COLO668 (cell line): ENCODE data around the gene RPSA.
"Not testable (repeated sequence)": the region's sequence is repeated elsewhere in the genome, so short reads cannot be mapped to it uniquely, and the experiment has no call there.

Experiments used
- DNase-seq: peaks from one replicate; lab custom pipeline; 2025; ENCODE audit not compliant: unreplicated experiment; lab: John Stamatoyannopoulos, UW

RPSA gene

GRCh38 chr3:39388741-39389248 is 17.7 kb upstream of the RPSA start:
- DNase-seq, result no peak

GRCh38 chr3:39390181-39390580 is 16.3 kb upstream of the RPSA start:
- no peak for DNase-seq

- no peak for DNase-seq
Observed at GRCh38 chr3:39396690-39397089, 9.8 kb upstream of the RPSA start.

- DNase-seq, result no peak
Observed at GRCh38 chr3:39398700-39399099, 7.8 kb upstream of the RPSA start.

GRCh38 chr3:39401983-39402382 is 4.5 kb upstream of the RPSA start:
- no peak for DNase-seq

- no peak for DNase-seq
Observed at GRCh38 chr3:39404943-39405686, 1.4 kb upstream of the RPSA start.

- no peak for DNase-seq
Observed at GRCh38 chr3:39405687-39406367, 693 bp upstream of the RPSA start.

GRCh38 chr3:39407259-39407629 is 724 bp downstream of the RPSA start:
- DNase-seq, result no peak

GRCh38 chr3:39407773-39408492 is 1.4 kb downstream of the RPSA start:
- DNase-seq, result no peak

GRCh38 chr3:39408493-39409372 is 2.2 kb downstream of the RPSA start:
- no peak for DNase-seq

- no peak for DNase-seq
Observed at GRCh38 chr3:39409514-39410136, 3.1 kb downstream of the RPSA start.

- DNase-seq, result no peak
Observed at GRCh38 chr3:39410893-39411292, 4.4 kb downstream of the RPSA start.

GRCh38 chr3:39412668-39413260 is 6.2 kb downstream of the RPSA start:
- DNase-seq, result no peak

- no peak for DNase-seq
Observed at GRCh38 chr3:39413691-39414420, 7.3 kb downstream of the RPSA start.

- DNase-seq, result no peak
Observed at GRCh38 chr3:39414421-39414907, 7.9 kb downstream of the RPSA start.

GRCh38 chr3:39415302-39415701 is 8.8 kb downstream of the RPSA start:
- not testable (repeated sequence) for DNase-seq

GRCh38 chr3:39415983-39416382 is 9.5 kb downstream of the RPSA start:
- DNase-seq, result no peak

- not testable (repeated sequence) for DNase-seq
Observed at GRCh38 chr3:39416998-39417397, 10.5 kb downstream of the RPSA start.

- not testable (repeated sequence) for DNase-seq
Observed at GRCh38 chr3:39418556-39419225, 12.2 kb downstream of the RPSA start.
